ENCODE data around the gene POLR1G.

DNA sequence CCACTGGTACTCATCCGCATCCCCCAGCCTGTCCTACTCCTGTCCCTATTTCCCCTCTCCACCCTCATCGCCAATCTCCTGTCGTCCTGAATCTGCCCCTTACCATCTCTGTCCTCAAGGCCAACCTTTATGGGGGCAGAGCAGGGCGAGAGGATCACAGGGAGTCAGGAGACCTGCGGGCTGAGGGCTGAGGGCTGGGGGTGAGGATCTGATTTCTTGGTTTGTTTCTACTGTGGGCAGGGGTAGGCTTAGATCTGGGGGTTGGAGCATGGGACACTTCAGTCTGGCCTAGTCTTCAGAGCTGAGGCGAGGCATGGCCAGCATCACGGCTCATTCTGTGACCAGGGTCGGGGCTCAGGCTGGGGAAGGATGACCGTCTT lies 33.8 kb downstream of the POLR1G start:
- TF ChIP-seq TAF1 (IDR thresholded peaks at IDR 0.05; ENCODE audit: low read depth) (no peak), NFIC (IDR thresholded peaks at IDR 0.05) (no peak), REST (IDR thresholded peaks at IDR 0.05; ENCODE audit: low read depth) (no peak), RAD21 (IDR thresholded peaks at IDR 0.05; ENCODE audit: low read depth) (no peak), CREB1 (IDR thresholded peaks at IDR 0.05; ENCODE audit: low read depth) (no peak), EP300 (IDR thresholded peaks at IDR 0.05; ENCODE audit: borderline replicate concordance) (no peak), CEBPB (IDR thresholded peaks at IDR 0.05) (no peak), ZBTB7A (IDR thresholded peaks at IDR 0.05; ENCODE audit: low read depth) (no peak), TEAD4 (IDR thresholded peaks at IDR 0.05) (no peak), MAX (IDR thresholded peaks at IDR 0.05) (no peak), EGR1 (IDR thresholded peaks at IDR 0.05) (no peak), FOXM1 (IDR thresholded peaks at IDR 0.05; ENCODE audit: borderline replicate concordance, low read depth) (no peak)
- TF ChIP-seq, protein P1, sequence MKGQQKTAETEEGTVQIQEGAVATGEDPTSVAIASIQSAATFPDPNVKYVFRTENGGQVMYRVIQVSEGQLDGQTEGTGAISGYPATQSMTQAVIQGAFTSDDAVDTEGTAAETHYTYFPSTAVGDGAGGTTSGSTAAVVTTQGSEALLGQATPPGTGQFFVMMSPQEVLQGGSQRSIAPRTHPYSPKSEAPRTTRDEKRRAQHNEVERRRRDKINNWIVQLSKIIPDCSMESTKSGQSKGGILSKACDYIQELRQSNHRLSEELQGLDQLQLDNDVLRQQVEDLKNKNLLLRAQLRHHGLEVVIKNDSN (IDR thresholded peaks at IDR 0.05) = no peak

Measured in Ishikawa (cell line).